Panc1 (cell line): Measurements from ENCODE around the gene KHDRBS1. TPM values are rescaled to one million over a fixed set of nuclear protein-coding genes. Genes with fewer than 3 reads are reported as not detected.

Experiments
- ATAC-seq: fragments of 200-7000 bp; cut with Tn5 transposase; 2 replicates; pipeline ENCODE4 v1.9.1; 2020; ENCODE audit warnings: mild to moderate bottlenecking, moderate library complexity
- BruUV-seq: library from RNA; stranded (reverse); fragments of 400-500 nt; replicated peaks from 2 replicates; lab custom pipeline; 2021; lab: Mats Ljungman, UMichigan
- CTCF ChIA-PET: fragments of 300-600 bp; sonication (Branson Sonifier 250); formaldehyde crosslinking; loops from one replicate; lab custom pipeline; 2022; ENCODE audit warnings: antibody characterized with exemption; lab: Charles Lee
- POLR2A ChIA-PET: fragments of 300-600 bp; sonication (Branson Sonifier 250); formaldehyde crosslinking; loops from one replicate; lab custom pipeline; 2022; ENCODE audit warnings: antibody characterized with exemption; lab: Charles Lee
- DNase-seq: peaks from one replicate; pipeline ENCODE4 v3.0.0-alpha.2; 2010; ENCODE audit warnings: low read depth, low spot score
- H3K27ac ChIP-seq: 2 replicates; pipeline ENCODE4 v1.5.1; 2011; ENCODE audit warnings: mild to moderate bottlenecking, low read length, inconsistent platforms
- H3K27me3 ChIP-seq: fragments of 200-500 bp; sonication (Bioruptor generic); 2 replicates; pipeline ENCODE4 v1.6.0; 2014; ENCODE audit warnings: low read length, inconsistent platforms; ENCODE audit not compliant: control insufficient read depth, insufficient read depth
- H3K36me3 ChIP-seq: fragments of 200-500 bp; sonication (Bioruptor generic); 2 replicates; pipeline ENCODE4 v1.5.1; 2014; ENCODE audit warnings: inconsistent platforms, mild to moderate bottlenecking, low read length, moderate library complexity; ENCODE audit not compliant: control insufficient read depth, insufficient read depth
- H3K4me1 ChIP-seq: 2 replicates; pipeline ENCODE4 v1.5.1; 2011; ENCODE audit warnings: inconsistent platforms, mild to moderate bottlenecking, low read length, moderate library complexity; ENCODE audit not compliant: control insufficient read depth, insufficient read depth
- H3K4me3 ChIP-seq, 2 experiments: 2 replicates each; pipeline ENCODE4 v1.5.1; 2011 to 2012; ENCODE audit warnings: low read depth in 2 of 2, low read length in 2 of 2, mild to moderate bottlenecking in 2 of 2, inconsistent platforms in 1 of 2, moderate library complexity in 1 of 2
- H3K9me3 ChIP-seq: fragments of 200-500 bp; sonication (Bioruptor generic); 2 replicates; pipeline ENCODE4 v1.5.1; 2014; ENCODE audit warnings: low read depth, mild to moderate bottlenecking, inconsistent platforms, low read length, moderate library complexity; ENCODE audit not compliant: control insufficient read depth, insufficient read depth
- POLR2AphosphoS5 ChIP-seq: IDR thresholded peaks from 2 replicates; pipeline ENCODE4 v1.6.1; 2012; ENCODE audit warnings: mild to moderate bottlenecking, low read depth, low read length, moderate library complexity
- SIN3A ChIP-seq: IDR thresholded peaks from 2 replicates; pipeline ENCODE4 v1.6.1; 2012; ENCODE audit warnings: low read depth, mild to moderate bottlenecking, low read length, moderate library complexity, borderline replicate concordance; ENCODE audit not compliant: insufficient read depth
- TCF7L2 ChIP-seq: IDR thresholded peaks from 2 replicates; pipeline ENCODE4 v1.6.1; 2011; ENCODE audit warnings: mild to moderate bottlenecking, low read depth, low read length, inconsistent platforms
- in situ Hi-C: cut with HindIII; loops from 2 replicates; pipeline ENCODE4 v1.10.0; 2016; ENCODE audit warnings: low sequenced_read_pairs, low pct_unique_long_range_greater_than_20kb
- intact Hi-C: fragments of 100-400 bp; cut with micrococcal nuclease; formaldehyde crosslinking; loops from one replicate; pipeline ENCODE4 v1.10.0; 2022; ENCODE audit not compliant: unreplicated experiment
- total RNA-seq: library from RNA; stranded (reverse); gene quantifications from one replicate; pipeline ENCODE4 v1.2.1, GENCODE V29; 2021; ENCODE audit not compliant: unreplicated experiment
- TF ChIP-seq, protein P1 (sequence below): fragments of 450-650 bp; IDR thresholded peaks from 2 replicates; pipeline ENCODE4 v1.5.1; 2017; ENCODE audit warnings: mild to moderate bottlenecking
- TF ChIP-seq, protein P2 (sequence below), 2 experiments: IDR thresholded peaks; 2 replicates each; pipeline ENCODE4 v1.6.1; 2011 to 2012; ENCODE audit warnings: low read depth in 2 of 2, control low read depth in 1 of 2, low read length in 1 of 2, mild to moderate bottlenecking in 1 of 2, moderate library complexity in 1 of 2; ENCODE audit not compliant: insufficient read depth in 1 of 2

Gene KHDRBS1
- total RNA-seq, 1 experiment from 2014 or later, result 163 TPM

DNA sequence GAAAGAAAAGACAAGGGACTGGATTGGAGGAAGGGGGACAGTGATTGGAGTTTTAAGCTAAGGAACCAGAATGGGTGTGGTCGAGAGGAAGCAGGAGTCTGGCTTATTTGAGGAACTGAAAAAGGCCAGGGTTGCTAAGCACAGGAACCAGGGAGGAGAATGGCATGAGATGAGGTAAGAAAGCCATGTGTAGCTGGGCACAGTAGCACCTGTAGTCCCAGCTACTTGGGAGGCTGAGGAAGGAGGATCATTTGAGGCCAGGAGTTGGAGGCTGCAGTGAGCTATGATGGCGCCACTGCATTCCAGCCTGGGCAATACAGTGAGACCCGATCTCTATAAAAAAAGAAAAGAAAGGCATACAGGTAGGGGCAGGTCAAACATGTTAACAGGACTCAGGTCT, 8.1 kb upstream of the KHDRBS1 start:
- in situ Hi-C loops, result no loop called here

DNA sequence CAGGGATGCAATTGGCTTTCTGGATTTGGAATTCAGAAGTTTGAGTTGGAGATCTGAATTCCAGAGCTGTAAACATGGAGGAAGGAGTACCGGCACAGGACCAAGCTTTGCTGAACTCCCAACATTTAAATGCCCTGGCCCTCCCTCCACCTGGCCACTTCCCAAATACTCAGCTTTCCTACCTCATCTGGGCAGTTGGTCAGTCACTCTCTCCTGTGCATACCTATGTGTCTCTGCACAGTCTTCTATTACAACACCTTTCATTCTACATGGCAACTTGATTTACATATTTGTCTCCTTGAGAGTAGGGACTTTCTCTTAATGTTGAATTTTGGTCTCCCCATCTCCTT, 6.1 kb upstream of the KHDRBS1 start:
- CTCF ChIA-PET, result interaction anchor here (0.7 kb wide), 1 partner anchor 20 kb away, joined by 3 read pairs; no protein-coding TSS in a partner anchor
- Histone ChIP-seq H3K36me3 (no peaks in the 10 kb centered on the region), H3K27ac (no peak overlapping the region), H3K27me3 (no peaks in the 10 kb centered on the region), H3K4me1 (no peaks in the 10 kb centered on the region), H3K9me3 (no peaks in the 10 kb centered on the region), H3K4me3 (no peak overlapping the region)
- no peak for TF ChIP-seq TCF7L2
- TF ChIP-seq SIN3A, result no peak
- no peak for TF ChIP-seq POLR2AphosphoS5
- TF ChIP-seq, protein P1, sequence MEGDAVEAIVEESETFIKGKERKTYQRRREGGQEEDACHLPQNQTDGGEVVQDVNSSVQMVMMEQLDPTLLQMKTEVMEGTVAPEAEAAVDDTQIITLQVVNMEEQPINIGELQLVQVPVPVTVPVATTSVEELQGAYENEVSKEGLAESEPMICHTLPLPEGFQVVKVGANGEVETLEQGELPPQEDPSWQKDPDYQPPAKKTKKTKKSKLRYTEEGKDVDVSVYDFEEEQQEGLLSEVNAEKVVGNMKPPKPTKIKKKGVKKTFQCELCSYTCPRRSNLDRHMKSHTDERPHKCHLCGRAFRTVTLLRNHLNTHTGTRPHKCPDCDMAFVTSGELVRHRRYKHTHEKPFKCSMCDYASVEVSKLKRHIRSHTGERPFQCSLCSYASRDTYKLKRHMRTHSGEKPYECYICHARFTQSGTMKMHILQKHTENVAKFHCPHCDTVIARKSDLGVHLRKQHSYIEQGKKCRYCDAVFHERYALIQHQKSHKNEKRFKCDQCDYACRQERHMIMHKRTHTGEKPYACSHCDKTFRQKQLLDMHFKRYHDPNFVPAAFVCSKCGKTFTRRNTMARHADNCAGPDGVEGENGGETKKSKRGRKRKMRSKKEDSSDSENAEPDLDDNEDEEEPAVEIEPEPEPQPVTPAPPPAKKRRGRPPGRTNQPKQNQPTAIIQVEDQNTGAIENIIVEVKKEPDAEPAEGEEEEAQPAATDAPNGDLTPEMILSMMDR, result no peak
- TF ChIP-seq, protein P2, sequence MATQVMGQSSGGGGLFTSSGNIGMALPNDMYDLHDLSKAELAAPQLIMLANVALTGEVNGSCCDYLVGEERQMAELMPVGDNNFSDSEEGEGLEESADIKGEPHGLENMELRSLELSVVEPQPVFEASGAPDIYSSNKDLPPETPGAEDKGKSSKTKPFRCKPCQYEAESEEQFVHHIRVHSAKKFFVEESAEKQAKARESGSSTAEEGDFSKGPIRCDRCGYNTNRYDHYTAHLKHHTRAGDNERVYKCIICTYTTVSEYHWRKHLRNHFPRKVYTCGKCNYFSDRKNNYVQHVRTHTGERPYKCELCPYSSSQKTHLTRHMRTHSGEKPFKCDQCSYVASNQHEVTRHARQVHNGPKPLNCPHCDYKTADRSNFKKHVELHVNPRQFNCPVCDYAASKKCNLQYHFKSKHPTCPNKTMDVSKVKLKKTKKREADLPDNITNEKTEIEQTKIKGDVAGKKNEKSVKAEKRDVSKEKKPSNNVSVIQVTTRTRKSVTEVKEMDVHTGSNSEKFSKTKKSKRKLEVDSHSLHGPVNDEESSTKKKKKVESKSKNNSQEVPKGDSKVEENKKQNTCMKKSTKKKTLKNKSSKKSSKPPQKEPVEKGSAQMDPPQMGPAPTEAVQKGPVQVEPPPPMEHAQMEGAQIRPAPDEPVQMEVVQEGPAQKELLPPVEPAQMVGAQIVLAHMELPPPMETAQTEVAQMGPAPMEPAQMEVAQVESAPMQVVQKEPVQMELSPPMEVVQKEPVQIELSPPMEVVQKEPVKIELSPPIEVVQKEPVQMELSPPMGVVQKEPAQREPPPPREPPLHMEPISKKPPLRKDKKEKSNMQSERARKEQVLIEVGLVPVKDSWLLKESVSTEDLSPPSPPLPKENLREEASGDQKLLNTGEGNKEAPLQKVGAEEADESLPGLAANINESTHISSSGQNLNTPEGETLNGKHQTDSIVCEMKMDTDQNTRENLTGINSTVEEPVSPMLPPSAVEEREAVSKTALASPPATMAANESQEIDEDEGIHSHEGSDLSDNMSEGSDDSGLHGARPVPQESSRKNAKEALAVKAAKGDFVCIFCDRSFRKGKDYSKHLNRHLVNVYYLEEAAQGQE (IDR thresholded peaks at IDR 0.05; ENCODE audit: insufficient read depth in 1 of 2, low read depth in 2 of 2, low read length in 1 of 2), result no peak
- in situ Hi-C loops, result no loop called here
- intact Hi-C loops, result no loop called here
- no TSS peak for BruUV-seq
- POLR2A ChIA-PET, result no interaction called here
- ATAC-seq (no peak), DNase-seq (no peak)

More for the DNA sequence above, 8.1 kb upstream of the KHDRBS1 start:
- POLR2A ChIA-PET, result no interaction called here
- H3K4me1 ChIP-seq, result no peaks in the 10 kb centered on the region
- H3K27me3 ChIP-seq, result no peaks in the 10 kb centered on the region
- no TSS peak for BruUV-seq
- no peak overlapping the region for H3K4me3 ChIP-seq
- H3K36me3 ChIP-seq, result no peaks in the 10 kb centered on the region
- DNase-seq, result no peak
- TF ChIP-seq, protein P1, result no peak
- no peak for TF ChIP-seq SIN3A
- no peak for TF ChIP-seq POLR2AphosphoS5
- no peak for TF ChIP-seq TCF7L2
- TF ChIP-seq, protein P2 (IDR thresholded peaks at IDR 0.05; ENCODE audit: insufficient read depth in 1 of 2, low read depth in 2 of 2, low read length in 1 of 2), result no peak
- CTCF ChIA-PET, result interaction anchor here (0.6 to 1.1 kb wide), 4 partner anchors 42 to 148 kb away, joined by 4 to 12 read pairs (median 7); no protein-coding TSS in a partner anchor
- H3K27ac ChIP-seq, result no peak overlapping the region
- no peaks in the 10 kb centered on the region for H3K9me3 ChIP-seq
- ATAC-seq, result no peak
- intact Hi-C loops, result no loop called here
